Panc1 (cell line): ENCODE results near the gene PPCS. TPM values are rescaled to one million over a fixed set of nuclear protein-coding genes. Genes with fewer than 3 reads are reported as not detected.

ENCODE experiments used
- ATAC-seq: fragments of 200-7000 bp; cut with Tn5 transposase; 2 replicates; pipeline ENCODE4 v1.9.1; 2020; ENCODE audit warnings: mild to moderate bottlenecking, moderate library complexity
- BruUV-seq: library from RNA; stranded (reverse); fragments of 400-500 nt; replicated peaks from 2 replicates; lab custom pipeline; 2021; lab: Mats Ljungman, UMichigan
- CTCF ChIA-PET: fragments of 300-600 bp; sonication (Branson Sonifier 250); formaldehyde crosslinking; loops from one replicate; lab custom pipeline; 2022; ENCODE audit warnings: antibody characterized with exemption; lab: Charles Lee
- POLR2A ChIA-PET: fragments of 300-600 bp; sonication (Branson Sonifier 250); formaldehyde crosslinking; loops from one replicate; lab custom pipeline; 2022; ENCODE audit warnings: antibody characterized with exemption; lab: Charles Lee
- DNase-seq: peaks from one replicate; pipeline ENCODE4 v3.0.0-alpha.2; 2010; ENCODE audit warnings: low read depth, low spot score
- H3K27ac ChIP-seq: 2 replicates; pipeline ENCODE4 v1.5.1; 2011; ENCODE audit warnings: mild to moderate bottlenecking, low read length, inconsistent platforms
- H3K27me3 ChIP-seq: fragments of 200-500 bp; sonication (Bioruptor generic); 2 replicates; pipeline ENCODE4 v1.6.0; 2014; ENCODE audit warnings: low read length, inconsistent platforms; ENCODE audit not compliant: control insufficient read depth, insufficient read depth
- H3K36me3 ChIP-seq: fragments of 200-500 bp; sonication (Bioruptor generic); 2 replicates; pipeline ENCODE4 v1.5.1; 2014; ENCODE audit warnings: inconsistent platforms, mild to moderate bottlenecking, low read length, moderate library complexity; ENCODE audit not compliant: control insufficient read depth, insufficient read depth
- H3K4me1 ChIP-seq: 2 replicates; pipeline ENCODE4 v1.5.1; 2011; ENCODE audit warnings: inconsistent platforms, mild to moderate bottlenecking, low read length, moderate library complexity; ENCODE audit not compliant: control insufficient read depth, insufficient read depth
- H3K4me3 ChIP-seq, 2 experiments: 2 replicates each; pipeline ENCODE4 v1.5.1; 2011 to 2012; ENCODE audit warnings: low read depth in 2 of 2, low read length in 2 of 2, mild to moderate bottlenecking in 2 of 2, inconsistent platforms in 1 of 2, moderate library complexity in 1 of 2
- H3K9me3 ChIP-seq: fragments of 200-500 bp; sonication (Bioruptor generic); 2 replicates; pipeline ENCODE4 v1.5.1; 2014; ENCODE audit warnings: low read depth, mild to moderate bottlenecking, inconsistent platforms, low read length, moderate library complexity; ENCODE audit not compliant: control insufficient read depth, insufficient read depth
- CTCF ChIP-seq: fragments of 450-650 bp; IDR thresholded peaks from 2 replicates; pipeline ENCODE4 v1.5.1; 2017; ENCODE audit warnings: mild to moderate bottlenecking
- POLR2AphosphoS5 ChIP-seq: IDR thresholded peaks from 2 replicates; pipeline ENCODE4 v1.6.1; 2012; ENCODE audit warnings: mild to moderate bottlenecking, low read depth, low read length, moderate library complexity
- SIN3A ChIP-seq: IDR thresholded peaks from 2 replicates; pipeline ENCODE4 v1.6.1; 2012; ENCODE audit warnings: low read depth, mild to moderate bottlenecking, low read length, moderate library complexity, borderline replicate concordance; ENCODE audit not compliant: insufficient read depth
- TCF7L2 ChIP-seq: IDR thresholded peaks from 2 replicates; pipeline ENCODE4 v1.6.1; 2011; ENCODE audit warnings: mild to moderate bottlenecking, low read depth, low read length, inconsistent platforms
- in situ Hi-C: cut with HindIII; loops from 2 replicates; pipeline ENCODE4 v1.10.0; 2016; ENCODE audit warnings: low sequenced_read_pairs, low pct_unique_long_range_greater_than_20kb
- intact Hi-C: fragments of 100-400 bp; cut with micrococcal nuclease; formaldehyde crosslinking; loops from one replicate; pipeline ENCODE4 v1.10.0; 2022; ENCODE audit not compliant: unreplicated experiment
- total RNA-seq: library from RNA; stranded (reverse); gene quantifications from one replicate; pipeline ENCODE4 v1.2.1, GENCODE V29; 2021; ENCODE audit not compliant: unreplicated experiment
- TF ChIP-seq, protein P1 (sequence below), 2 experiments: IDR thresholded peaks; 2 replicates each; pipeline ENCODE4 v1.6.1; 2011 to 2012; ENCODE audit warnings: low read depth in 2 of 2, control low read depth in 1 of 2, low read length in 1 of 2, mild to moderate bottlenecking in 1 of 2, moderate library complexity in 1 of 2; ENCODE audit not compliant: insufficient read depth in 1 of 2

The PPCS gene
- total RNA-seq, 1 experiment from 2014 or later = 72.7 TPM

DNA sequence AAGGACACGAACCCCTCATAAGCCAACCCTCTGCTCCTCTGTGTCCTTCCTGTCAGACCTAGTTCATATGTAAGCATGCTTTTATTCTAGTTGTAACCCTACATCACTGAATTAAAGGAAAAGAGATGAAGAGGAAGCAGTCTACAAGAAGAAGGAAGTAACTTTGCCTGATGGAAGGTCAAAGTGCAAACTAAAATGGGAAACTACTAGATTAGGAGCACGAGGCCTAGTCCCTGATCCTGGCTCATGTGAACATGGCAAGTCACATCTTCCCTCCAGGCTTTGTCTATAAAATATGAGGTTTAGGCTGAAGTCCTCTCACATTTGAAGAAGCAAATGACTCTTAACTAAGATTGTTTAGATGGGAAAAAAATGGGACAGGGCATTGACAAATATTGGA is 13.7 kb upstream of the PPCS start:
- H3K27ac ChIP-seq = no peak overlapping the region
- ATAC-seq (no peak), DNase-seq (no peak)
- no peak overlapping the region for H3K4me3 ChIP-seq
- ChIA-PET POLR2A (no interaction called here), CTCF (no interaction called here)
- intact Hi-C loops (no loop called here), in situ Hi-C loops (no loop called here)
- TF ChIP-seq SIN3A (no peak), TCF7L2 (no peak)
- TF ChIP-seq, protein P1, sequence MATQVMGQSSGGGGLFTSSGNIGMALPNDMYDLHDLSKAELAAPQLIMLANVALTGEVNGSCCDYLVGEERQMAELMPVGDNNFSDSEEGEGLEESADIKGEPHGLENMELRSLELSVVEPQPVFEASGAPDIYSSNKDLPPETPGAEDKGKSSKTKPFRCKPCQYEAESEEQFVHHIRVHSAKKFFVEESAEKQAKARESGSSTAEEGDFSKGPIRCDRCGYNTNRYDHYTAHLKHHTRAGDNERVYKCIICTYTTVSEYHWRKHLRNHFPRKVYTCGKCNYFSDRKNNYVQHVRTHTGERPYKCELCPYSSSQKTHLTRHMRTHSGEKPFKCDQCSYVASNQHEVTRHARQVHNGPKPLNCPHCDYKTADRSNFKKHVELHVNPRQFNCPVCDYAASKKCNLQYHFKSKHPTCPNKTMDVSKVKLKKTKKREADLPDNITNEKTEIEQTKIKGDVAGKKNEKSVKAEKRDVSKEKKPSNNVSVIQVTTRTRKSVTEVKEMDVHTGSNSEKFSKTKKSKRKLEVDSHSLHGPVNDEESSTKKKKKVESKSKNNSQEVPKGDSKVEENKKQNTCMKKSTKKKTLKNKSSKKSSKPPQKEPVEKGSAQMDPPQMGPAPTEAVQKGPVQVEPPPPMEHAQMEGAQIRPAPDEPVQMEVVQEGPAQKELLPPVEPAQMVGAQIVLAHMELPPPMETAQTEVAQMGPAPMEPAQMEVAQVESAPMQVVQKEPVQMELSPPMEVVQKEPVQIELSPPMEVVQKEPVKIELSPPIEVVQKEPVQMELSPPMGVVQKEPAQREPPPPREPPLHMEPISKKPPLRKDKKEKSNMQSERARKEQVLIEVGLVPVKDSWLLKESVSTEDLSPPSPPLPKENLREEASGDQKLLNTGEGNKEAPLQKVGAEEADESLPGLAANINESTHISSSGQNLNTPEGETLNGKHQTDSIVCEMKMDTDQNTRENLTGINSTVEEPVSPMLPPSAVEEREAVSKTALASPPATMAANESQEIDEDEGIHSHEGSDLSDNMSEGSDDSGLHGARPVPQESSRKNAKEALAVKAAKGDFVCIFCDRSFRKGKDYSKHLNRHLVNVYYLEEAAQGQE (IDR thresholded peaks at IDR 0.05; ENCODE audit: insufficient read depth in 1 of 2, low read depth in 2 of 2, low read length in 1 of 2) = no peak
- BruUV-seq = no TSS peak
- H3K4me1 ChIP-seq = no peaks in the 10 kb centered on the region
- H3K27me3 ChIP-seq = no peaks in the 10 kb centered on the region
- no peaks in the 10 kb centered on the region for H3K36me3 ChIP-seq
- no peaks in the 10 kb centered on the region for H3K9me3 ChIP-seq

DNA sequence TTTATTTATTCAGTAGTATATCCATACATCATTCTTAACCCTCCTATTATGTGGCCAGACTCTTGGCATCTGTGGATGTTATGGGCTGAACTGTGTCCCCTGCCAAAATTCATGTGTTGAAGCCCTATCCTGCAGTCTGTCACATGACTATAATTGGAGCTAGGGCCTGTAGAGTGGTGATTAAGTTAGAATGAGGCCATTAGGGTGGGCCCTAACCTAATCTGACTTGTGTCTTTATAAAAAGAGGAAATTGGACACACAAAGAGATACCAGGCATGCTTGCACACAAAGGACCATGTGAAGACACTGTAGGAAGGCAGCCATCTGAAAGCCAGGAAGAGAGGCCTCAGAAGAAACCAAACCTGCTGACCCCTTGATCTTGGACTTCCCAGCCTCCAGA is 7.1 kb upstream of the PPCS start:
- ChIA-PET POLR2A (no interaction called here), CTCF (no interaction called here)
- no peak for DNase-seq
- Histone ChIP-seq H3K4me3 (no peak overlapping the region), H3K9me3 (no peaks in the 10 kb centered on the region), H3K27ac (no peak overlapping the region), H3K27me3 (no peaks in the 10 kb centered on the region), H3K36me3 (no peaks in the 10 kb centered on the region), H3K4me1 (no peaks in the 10 kb centered on the region)
- in situ Hi-C loops = no loop called here
- TF ChIP-seq CTCF = no peak
- no peak for TF ChIP-seq TCF7L2
- TF ChIP-seq, protein P1 (IDR thresholded peaks at IDR 0.05; ENCODE audit: insufficient read depth in 1 of 2, low read depth in 2 of 2, low read length in 1 of 2) = no peak
- no peak for TF ChIP-seq POLR2AphosphoS5
- no peak for TF ChIP-seq SIN3A
- ATAC-seq = no peak
- intact Hi-C loops = no loop called here
- no TSS peak for BruUV-seq
